Caco-2 (cell line): ENCODE results near the gene MEF2D. TPM values are rescaled to one million over a fixed set of nuclear protein-coding genes. Genes with fewer than 3 reads are reported as not detected.

Experiments
- BruUV-seq: library from RNA; stranded (reverse); fragments of 400-500 nt; replicated peaks from 2 replicates; lab custom pipeline; 2021; lab: Mats Ljungman, UMichigan
- CTCF ChIA-PET: fragments of 300-600 bp; sonication (Branson Sonifier 250); formaldehyde crosslinking; loops from one replicate; lab custom pipeline; 2022; ENCODE audit warnings: antibody characterized with exemption; lab: Charles Lee
- POLR2A ChIA-PET: fragments of 300-600 bp; sonication (Branson Sonifier 250); formaldehyde crosslinking; loops from one replicate; lab custom pipeline; 2022; ENCODE audit warnings: antibody characterized with exemption; lab: Charles Lee
- DNase-seq, 2 experiments: peaks; one replicate each; pipeline versions ENCODE4 v3.0.0 to v3.0.0-alpha.2; 2020 to 2022
- H3K27me3 ChIP-seq: replicated peaks from 2 replicates; pipeline ENCODE4 v1.6.0; 2011; ENCODE audit warnings: low read length; ENCODE audit not compliant: control insufficient read depth, insufficient read depth
- H3K36me3 ChIP-seq: 2 replicates; pipeline ENCODE4 v1.5.1; 2011; ENCODE audit warnings: low read length; ENCODE audit not compliant: control insufficient read depth, insufficient read depth
- H3K4me1 ChIP-seq: fragments of 250-450 bp; sonication (Bioruptor Pico); 2 replicates; pipeline ENCODE4 v1.5.1; 2020; ENCODE audit warnings: mild to moderate bottlenecking
- H3K4me3 ChIP-seq: 2 replicates; pipeline ENCODE4 v1.5.1; 2011; ENCODE audit warnings: low read depth, mild to moderate bottlenecking, control low read depth, low read length
- H3K9me3 ChIP-seq: fragments of 250-450 bp; sonication (Bioruptor Pico); 2 replicates; pipeline ENCODE4 v1.5.1; 2020; ENCODE audit warnings: mild to moderate bottlenecking, moderate library complexity
- H3K27ac Mint-ChIP-seq: one replicate; pipeline ENCODE4 v1.8.0; 2022; ENCODE audit warnings: mixed read lengths; ENCODE audit not compliant: unreplicated experiment
- H3K27me3 Mint-ChIP-seq: one replicate; pipeline ENCODE4 v1.8.0; 2022; ENCODE audit warnings: mixed read lengths; ENCODE audit not compliant: insufficient read depth, unreplicated experiment
- H3K36me3 Mint-ChIP-seq: one replicate; pipeline ENCODE4 v1.8.0; 2022; ENCODE audit warnings: mild to moderate bottlenecking, mixed read lengths; ENCODE audit not compliant: insufficient read depth, unreplicated experiment
- H3K4me1 Mint-ChIP-seq: one replicate; pipeline ENCODE4 v1.8.0; 2022; ENCODE audit warnings: low read depth, mixed read lengths; ENCODE audit not compliant: unreplicated experiment
- H3K4me3 Mint-ChIP-seq: one replicate; pipeline ENCODE4 v1.8.0; 2022; ENCODE audit warnings: mild to moderate bottlenecking, moderate library complexity, mixed read lengths; ENCODE audit not compliant: unreplicated experiment
- H3K9me3 Mint-ChIP-seq: one replicate; pipeline ENCODE4 v1.8.0; 2022; ENCODE audit warnings: mixed read lengths; ENCODE audit not compliant: unreplicated experiment
- CTCF ChIP-seq, 2 experiments: fragments of 200-600 bp in 1 of 2; IDR thresholded peaks; 1 replicate in 1 of 2; 2 replicates in 1 of 2; pipeline versions ENCODE4 v1.5.1 to v1.8.0; 2011 to 2022; ENCODE audit warnings: antibody characterized with exemption in 1 of 2, control low read depth in 1 of 2, inconsistent platforms in 1 of 2, low read depth in 1 of 2, low read length in 1 of 2, mild to moderate bottlenecking in 1 of 2, moderate library complexity in 1 of 2; ENCODE audit not compliant: insufficient read depth in 1 of 2, severe bottlenecking in 1 of 2, unreplicated experiment in 1 of 2
- intact Hi-C: fragments of 100-400 bp; cut with micrococcal nuclease; formaldehyde crosslinking; loops from one replicate; pipeline ENCODE4 v1.10.0; 2022; ENCODE audit not compliant: unreplicated experiment
- total RNA-seq: library from RNA; stranded (reverse); gene quantifications from 2 replicates; pipeline ENCODE4 v1.2.3, GENCODE V29; 2022

MEF2D gene
- total RNA-seq, 1 experiment from 2014 or later: 18.6 TPM

GRCh38 chr1:156455362-156455761 lies 45.2 kb downstream of the MEF2D start:
- CTCF ChIA-PET: interaction anchor here (1.1 kb wide), 1 partner anchor 9 kb away, joined by 3 read pairs; no protein-coding TSS in a partner anchor

DNA sequence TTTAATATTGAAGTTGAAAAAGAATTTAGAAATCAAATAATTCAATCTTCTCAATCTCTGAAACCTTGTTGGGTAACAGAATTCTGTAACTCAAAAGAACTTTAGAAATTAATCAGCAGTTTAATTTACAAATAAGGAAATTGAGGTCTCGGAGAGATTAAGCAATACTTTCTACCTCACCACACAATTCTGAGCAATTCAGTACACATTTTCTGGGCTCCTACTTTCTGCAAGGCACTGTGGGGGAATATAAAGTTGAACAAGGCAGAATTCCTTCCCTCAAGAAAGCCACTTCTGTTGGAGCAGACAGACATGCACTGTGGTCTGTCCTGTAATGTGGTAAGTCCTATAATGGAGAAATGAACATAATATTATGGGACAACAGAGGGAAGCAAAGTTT lies 47.7 kb downstream of the MEF2D start:
- Histone ChIP-seq H3K4me3 (no peak overlapping the region), H3K4me1 (peaks cover 12% of the 10 kb centered on the region), H3K36me3 (no peaks in the 10 kb centered on the region), H3K9me3 (no peaks in the 10 kb centered on the region), H3K27me3 (no peaks in the 10 kb centered on the region)
- no peaks in the 10 kb centered on the region for H3K9me3 Mint-ChIP-seq
- intact Hi-C loops: no loop called here
- H3K27me3 Mint-ChIP-seq: no peaks in the 10 kb centered on the region
- H3K27ac Mint-ChIP-seq: no peak overlapping the region
- CTCF ChIA-PET: interaction anchor here (0.6 kb wide), 1 partner anchor 12 kb away, joined by 3 read pairs; no protein-coding TSS in a partner anchor
- no peak for DNase-seq
- BruUV-seq: no TSS peak
- peaks cover 17% of the 10 kb centered on the region for H3K36me3 Mint-ChIP-seq
- POLR2A ChIA-PET: no interaction called here
- H3K4me3 Mint-ChIP-seq: no peak overlapping the region
- no peak for TF ChIP-seq CTCF (IDR thresholded peaks at IDR 0.05; ENCODE audit: insufficient read depth in 1 of 2, low read depth in 1 of 2, low read length in 1 of 2, severe bottlenecking in 1 of 2, unreplicated experiment in 1 of 2)
- H3K4me1 Mint-ChIP-seq: peaks cover 11% of the 10 kb centered on the region

More at GRCh38 chr1:156455362-156455761, 45.2 kb downstream of the MEF2D start:
- Mint-ChIP-seq H3K4me3 (no peak overlapping the region), H3K4me1 (peaks cover 11% of the 10 kb centered on the region), H3K36me3 (peaks cover 17% of the 10 kb centered on the region), H3K9me3 (no peaks in the 10 kb centered on the region), H3K27me3 (no peaks in the 10 kb centered on the region), H3K27ac (no peak overlapping the region)
- no peaks in the 10 kb centered on the region for H3K27me3 ChIP-seq
- H3K36me3 ChIP-seq: no peaks in the 10 kb centered on the region
- DNase-seq: no peak
- intact Hi-C loops: loop anchor here (5.0 kb wide), 1 partner anchor 127 kb away; no protein-coding TSS in a partner anchor
- peaks cover 16% of the 10 kb centered on the region for H3K4me1 ChIP-seq
- H3K9me3 ChIP-seq: no peaks in the 10 kb centered on the region
- TF ChIP-seq CTCF (IDR thresholded peaks at IDR 0.05; ENCODE audit: insufficient read depth in 1 of 2, low read depth in 1 of 2, low read length in 1 of 2, severe bottlenecking in 1 of 2, unreplicated experiment in 1 of 2): no peak
- BruUV-seq: no TSS peak
- POLR2A ChIA-PET: no interaction called here
- H3K4me3 ChIP-seq: no peak overlapping the region

DNA sequence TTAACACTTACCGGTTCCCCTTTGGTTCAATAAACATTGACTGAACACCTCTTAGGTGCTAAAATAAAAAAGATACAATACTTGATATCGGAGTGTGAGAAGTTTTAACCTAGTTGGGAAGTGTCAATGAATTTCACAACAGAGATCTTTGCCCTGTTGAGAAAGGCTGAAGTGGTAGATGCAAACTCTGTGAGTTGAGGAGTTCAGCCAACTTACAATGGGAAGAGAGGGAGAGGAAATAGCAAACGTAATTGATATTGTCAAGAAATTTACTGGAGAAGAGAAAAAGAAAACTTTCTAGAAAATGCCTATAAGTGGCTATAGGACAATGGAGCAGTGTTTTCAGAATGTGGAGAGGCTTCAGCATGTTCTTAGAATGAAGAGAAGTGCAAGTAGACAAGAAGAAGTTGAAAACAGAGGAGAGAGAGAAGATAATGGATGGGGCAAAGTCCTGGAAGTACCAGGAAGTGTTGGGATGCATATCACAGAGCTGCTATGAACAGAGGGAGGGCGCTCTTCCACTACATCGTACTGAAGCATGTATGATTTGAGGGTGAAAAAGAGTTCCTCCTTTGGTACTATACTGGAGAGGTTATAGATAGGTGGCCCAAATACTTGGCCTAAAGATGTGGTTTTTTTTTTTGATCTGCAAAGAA lies 48.9 kb downstream of the MEF2D start:
- Mint-ChIP-seq H3K36me3 (peaks cover 4% of the 10 kb centered on the region), H3K27ac (no peak overlapping the region), H3K4me1 (peaks cover 11% of the 10 kb centered on the region), H3K4me3 (no peak overlapping the region), H3K9me3 (no peaks in the 10 kb centered on the region), H3K27me3 (no peaks in the 10 kb centered on the region)
- no peak for DNase-seq
- H3K4me3 ChIP-seq: no peak overlapping the region
- intact Hi-C loops: no loop called here
- peaks cover 9% of the 10 kb centered on the region; the same call in 1 of the 2 replicates for H3K4me1 ChIP-seq
- peak in 1 of 2 experiments; percentile 15 for TF ChIP-seq CTCF (IDR thresholded peaks at IDR 0.05; ENCODE audit: insufficient read depth in 1 of 2, low read depth in 1 of 2, low read length in 1 of 2, severe bottlenecking in 1 of 2, unreplicated experiment in 1 of 2)
- H3K9me3 ChIP-seq: no peaks in the 10 kb centered on the region
- POLR2A ChIA-PET: no interaction called here
- CTCF ChIA-PET: interaction anchor here (0.6 to 0.8 kb wide), 2 partner anchors 80 to 262 kb away, joined by 4 to 5 read pairs; no protein-coding TSS in a partner anchor
- H3K36me3 ChIP-seq: no peaks in the 10 kb centered on the region
- BruUV-seq: no TSS peak
- H3K27me3 ChIP-seq: no peaks in the 10 kb centered on the region
